ENCODE data around the gene ZNRF3. TPM values are rescaled to one million over a fixed set of nuclear protein-coding genes. Genes with fewer than 3 reads are reported as not detected.
"Not testable (repeated sequence)": the region's sequence is repeated elsewhere in the genome, so short reads cannot be mapped to it uniquely, and the experiment has no call there.

Gene ZNRF3
- total and polyA plus RNA-seq, 9 donors, result 7.4 to 24.3 (median 11.6) TPM

DNA sequence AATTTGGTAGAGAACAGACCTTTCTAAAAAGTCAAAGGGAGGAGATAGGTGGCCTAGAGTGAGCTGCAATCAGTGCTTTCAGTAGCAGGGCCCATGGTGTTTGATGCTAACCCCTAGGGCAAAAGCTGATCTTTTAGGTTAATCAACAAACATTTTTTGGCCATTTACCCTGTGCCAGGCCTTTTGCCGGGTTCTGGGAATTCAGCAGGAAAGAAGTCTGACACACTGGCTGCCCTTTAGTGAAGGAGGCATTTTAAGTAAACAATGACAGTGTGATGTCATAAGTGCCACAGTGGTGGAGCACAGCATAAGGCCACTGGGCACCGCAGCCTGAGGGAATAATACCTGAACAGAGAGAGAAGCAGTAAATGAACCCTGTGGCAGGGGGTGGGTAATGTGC lies 149.2 kb downstream of the ZNRF3 start:
- Histone ChIP-seq H3K9me3 (no peaks in the 10 kb centered on the region), H3K4me3 (no peak overlapping the region), H3K27ac (no peak overlapping the region), H3K4me1 (ENCODE audit: insufficient read depth) (peaks cover 14% of the 10 kb centered on the region), H3K36me3 (no peaks in the 10 kb centered on the region), H3K27me3 (no peaks in the 10 kb centered on the region)
- WGBS, 3 donors, result 60 to 73% (median 68%) methylated on average over 2 of the region's 2 CpGs
- no peak for TF ChIP-seq EP300 (IDR thresholded peaks at IDR 0.05)
- TF ChIP-seq POLR2A (IDR thresholded peaks at IDR 0.05), result no peak
- TF ChIP-seq, protein P1, sequence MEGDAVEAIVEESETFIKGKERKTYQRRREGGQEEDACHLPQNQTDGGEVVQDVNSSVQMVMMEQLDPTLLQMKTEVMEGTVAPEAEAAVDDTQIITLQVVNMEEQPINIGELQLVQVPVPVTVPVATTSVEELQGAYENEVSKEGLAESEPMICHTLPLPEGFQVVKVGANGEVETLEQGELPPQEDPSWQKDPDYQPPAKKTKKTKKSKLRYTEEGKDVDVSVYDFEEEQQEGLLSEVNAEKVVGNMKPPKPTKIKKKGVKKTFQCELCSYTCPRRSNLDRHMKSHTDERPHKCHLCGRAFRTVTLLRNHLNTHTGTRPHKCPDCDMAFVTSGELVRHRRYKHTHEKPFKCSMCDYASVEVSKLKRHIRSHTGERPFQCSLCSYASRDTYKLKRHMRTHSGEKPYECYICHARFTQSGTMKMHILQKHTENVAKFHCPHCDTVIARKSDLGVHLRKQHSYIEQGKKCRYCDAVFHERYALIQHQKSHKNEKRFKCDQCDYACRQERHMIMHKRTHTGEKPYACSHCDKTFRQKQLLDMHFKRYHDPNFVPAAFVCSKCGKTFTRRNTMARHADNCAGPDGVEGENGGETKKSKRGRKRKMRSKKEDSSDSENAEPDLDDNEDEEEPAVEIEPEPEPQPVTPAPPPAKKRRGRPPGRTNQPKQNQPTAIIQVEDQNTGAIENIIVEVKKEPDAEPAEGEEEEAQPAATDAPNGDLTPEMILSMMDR (IDR thresholded peaks at IDR 0.05), result no peak
- intact Hi-C loops (cut with DNase I), result no loop called here
- no peak for DNase-seq

DNA sequence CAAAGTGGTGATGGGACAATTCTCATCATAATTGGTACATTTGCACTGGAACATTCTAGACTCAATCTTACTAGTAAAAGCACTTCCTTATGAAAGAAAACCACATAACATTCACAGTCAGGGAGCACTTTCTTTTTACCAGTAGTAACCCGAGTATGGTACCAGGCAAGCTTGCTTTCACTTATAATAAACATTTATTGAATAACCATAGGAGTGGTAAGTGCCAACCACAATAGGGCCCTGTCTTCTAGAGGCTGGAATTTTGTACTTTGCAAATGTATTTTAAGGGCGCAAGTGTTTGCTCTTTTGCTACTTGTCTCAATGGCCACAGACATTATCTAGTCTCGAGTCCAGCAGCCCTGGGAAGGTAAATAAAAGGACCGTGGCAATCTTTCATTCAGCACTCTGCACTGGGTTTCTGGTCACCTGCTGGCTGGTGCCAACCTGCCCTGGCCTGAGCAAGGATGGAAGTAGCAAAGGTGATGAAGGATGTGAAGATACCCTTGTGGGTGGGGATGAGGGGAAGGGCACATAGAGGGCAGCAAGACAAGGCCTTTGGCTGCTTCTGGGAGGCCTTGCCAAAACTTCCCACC lies 154.1 kb downstream of the ZNRF3 start:
- 78 to 88% (median 85%) methylated on average over 4 of the region's 4 CpGs for WGBS, 3 donors
- no peaks in the 10 kb centered on the region for H3K36me3 ChIP-seq
- no peak overlapping the region for H3K4me3 ChIP-seq
- TF ChIP-seq EP300 (IDR thresholded peaks at IDR 0.05) (no peak), POLR2A (IDR thresholded peaks at IDR 0.05) (no peak)
- TF ChIP-seq, protein P1 (IDR thresholded peaks at IDR 0.05), result no peak
- intact Hi-C loops (cut with DNase I), result loop anchor here in 1 of 4 donors (5.0 kb wide), 1 partner anchor 180 kb away; no protein-coding TSS in a partner anchor
- peaks cover 4% of the 10 kb centered on the region for H3K4me1 ChIP-seq (ENCODE audit: insufficient read depth)
- no peaks in the 10 kb centered on the region for H3K27me3 ChIP-seq
- no peaks in the 10 kb centered on the region for H3K9me3 ChIP-seq
- no peak overlapping the region for H3K27ac ChIP-seq
- DNase-seq, result no peak

DNA sequence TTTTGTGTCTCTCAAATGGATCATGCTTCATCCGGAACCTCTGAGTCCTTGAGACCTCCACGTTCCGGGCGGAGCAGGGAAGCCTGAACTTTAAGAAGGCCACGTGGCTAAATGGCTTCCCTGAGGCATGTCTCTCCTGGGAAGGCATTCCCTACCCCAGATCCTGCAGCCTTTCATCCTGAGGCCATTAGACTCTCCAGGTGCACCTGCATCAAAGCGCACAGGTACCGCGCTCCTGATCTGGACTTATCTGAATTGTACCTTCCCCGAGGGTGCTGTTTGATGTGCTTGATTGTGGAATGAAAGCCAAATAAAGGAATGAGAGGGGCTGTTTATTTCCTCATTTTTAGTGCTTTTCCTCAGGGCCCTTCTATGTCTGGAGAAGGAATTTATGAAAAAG lies 155.8 kb downstream of the ZNRF3 start:
- Histone ChIP-seq H3K27ac (no peak overlapping the region), H3K4me1 (ENCODE audit: insufficient read depth) (peaks cover 4% of the 10 kb centered on the region), H3K36me3 (no peaks in the 10 kb centered on the region), H3K27me3 (no peaks in the 10 kb centered on the region), H3K4me3 (no peak overlapping the region), H3K9me3 (no peaks in the 10 kb centered on the region)
- DNase-seq, result no peak
- TF ChIP-seq, protein P1 (IDR thresholded peaks at IDR 0.05), result no peak
- TF ChIP-seq POLR2A (IDR thresholded peaks at IDR 0.05), result no peak
- TF ChIP-seq EP300 (IDR thresholded peaks at IDR 0.05), result no peak
- 73 to 77% (median 75%) methylated on average over 9 of the region's 9 CpGs for WGBS, 3 donors
- intact Hi-C loops (cut with DNase I), result loop anchor here in 1 of 4 donors (5.0 kb wide), 1 partner anchor 182 kb away; no protein-coding TSS in a partner anchor

DNA sequence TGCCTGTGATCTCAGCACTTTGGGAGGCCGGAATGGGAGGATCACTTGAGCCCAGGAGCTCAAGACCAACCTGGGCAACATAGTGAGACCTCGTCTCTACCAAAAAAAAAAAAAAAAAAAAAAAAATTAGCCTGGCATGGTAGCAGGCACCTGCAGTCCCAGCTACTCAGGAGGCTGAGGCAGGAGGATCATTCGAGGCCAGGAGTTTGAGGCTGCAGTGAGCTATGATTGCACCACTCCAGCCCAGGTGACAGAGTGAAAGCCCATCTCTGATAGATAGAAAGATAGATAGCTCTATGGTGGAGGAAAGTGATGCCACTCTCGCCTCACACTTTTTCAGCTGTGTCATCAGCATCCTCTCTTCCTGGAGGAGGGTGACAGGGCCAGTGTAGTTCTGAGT lies 156.3 kb downstream of the ZNRF3 start:
- H3K27ac ChIP-seq; H3K36me3 ChIP-seq; H3K4me3 ChIP-seq; DNase-seq; H3K4me1 ChIP-seq (ENCODE audit: insufficient read depth); H3K27me3 ChIP-seq; H3K9me3 ChIP-seq: not testable (repeated sequence)
- 86 to 94% (median 87%) methylated on average over 4 of the region's 4 CpGs for WGBS, 3 donors
- intact Hi-C loops (cut with DNase I), result loop anchor here (2.0 to 10.0 kb wide), 5 partner anchors 182 to 195 kb away; no protein-coding TSS in a partner anchor
